Measurements from ENCODE around the gene HMGA1. TPM values are rescaled to one million over a fixed set of nuclear protein-coding genes. Genes with fewer than 3 reads are reported as not detected.
A peak's percentile ranks its signal among the peaks of the same experiment; 100 is the strongest.

HMGA1 gene
- total RNA-seq, 6 donors from 2014 or later = 19.9 to 91.5 (median 58.9) TPM

GRCh38 chr6:34288581-34288980 is 51.9 kb downstream of the HMGA1 start:
- no peak for TF ChIP-seq EP300 (IDR thresholded peaks at IDR 0.05)
- no peak for TF ChIP-seq CTCF (IDR thresholded peaks at IDR 0.05)
- no peak for TF ChIP-seq POLR2AphosphoS5 (IDR thresholded peaks at IDR 0.05)
- no peak for TF ChIP-seq POLR2A (IDR thresholded peaks at IDR 0.05)
- DNase-seq (no peak), ATAC-seq (ENCODE audit: low FRiP score in 2 of 2) (no peak)
- Histone ChIP-seq H3K4me1 (peaks cover 22 to 34% (median 31%) of the 10 kb centered on the region in 4 donors), H3K27ac (peak overlapping the region in 1 of 4 donors; percentile 48), H3K4me3 (no peak overlapping the region), H3K9me3 (no peaks in the 10 kb centered on the region), H3K27me3 (no peaks in the 10 kb centered on the region), H3K36me3 (peaks cover 0 to 32% (median 12%) of the 10 kb centered on the region in 4 donors)
- WGBS, 2 donors = 16 to 34% methylated on average over 5 of the region's 5 CpGs

- ATAC-seq (ENCODE audit: low FRiP score in 2 of 2) = no peak
- no peaks in the 10 kb centered on the region for H3K27me3 ChIP-seq
- TF ChIP-seq POLR2A (IDR thresholded peaks at IDR 0.05) = no peak
- no peak for TF ChIP-seq CTCF (IDR thresholded peaks at IDR 0.05)
- TF ChIP-seq EP300 (IDR thresholded peaks at IDR 0.05) = no peak
- no peak for TF ChIP-seq POLR2AphosphoS5 (IDR thresholded peaks at IDR 0.05)
- H3K36me3 ChIP-seq = peaks cover 0 to 37% (median 16%) of the 10 kb centered on the region in 4 donors
- H3K4me3 ChIP-seq = no peak overlapping the region
- 93 to 98% methylated on average over 11 of the region's 11 CpGs for WGBS, 2 donors
- DNase-seq = no peak
- peaks cover 17 to 30% (median 28%) of the 10 kb centered on the region in 4 donors for H3K4me1 ChIP-seq
- H3K9me3 ChIP-seq = no peaks in the 10 kb centered on the region
- H3K27ac ChIP-seq = peak overlapping the region in 1 of 4 donors; percentile 48
Measured at GRCh38 chr6:34289137-34289536, 52.5 kb downstream of the HMGA1 start.

GRCh38 chr6:34292954-34293353 is 56.3 kb downstream of the HMGA1 start:
- no peak for DNase-seq
- H3K27ac ChIP-seq = no peak overlapping the region
- H3K9me3 ChIP-seq = no peaks in the 10 kb centered on the region
- 95 to 100% methylated on average over 3 of the region's 3 CpGs for WGBS, 2 donors
- H3K4me3 ChIP-seq = no peak overlapping the region
- no peaks in the 10 kb centered on the region for H3K27me3 ChIP-seq
- ATAC-seq (ENCODE audit: low FRiP score in 2 of 2) = no peak
- H3K36me3 ChIP-seq = peaks cover 0 to 30% (median 17%) of the 10 kb centered on the region in 4 donors
- H3K4me1 ChIP-seq = peaks cover 8 to 18% (median 9%) of the 10 kb centered on the region in 4 donors
- TF ChIP-seq EP300 (IDR thresholded peaks at IDR 0.05) (no peak), POLR2A (IDR thresholded peaks at IDR 0.05) (no peak), CTCF (IDR thresholded peaks at IDR 0.05) (no peak), POLR2AphosphoS5 (IDR thresholded peaks at IDR 0.05) (no peak)

GRCh38 chr6:34295721-34296120 is 59.0 kb downstream of the HMGA1 start:
- DNase-seq (no peak), ATAC-seq (ENCODE audit: low FRiP score in 2 of 2) (no peak)
- Histone ChIP-seq H3K27me3 (no peaks in the 10 kb centered on the region), H3K4me1 (peaks cover 0 to 4% (median 1%) of the 10 kb centered on the region in 4 donors), H3K36me3 (peaks cover 0 to 30% (median 17%) of the 10 kb centered on the region in 4 donors), H3K4me3 (no peak overlapping the region), H3K27ac (no peak overlapping the region), H3K9me3 (no peaks in the 10 kb centered on the region)
- WGBS, 2 donors = 53% methylated on average over 3 of the region's 3 CpGs
- TF ChIP-seq EP300 (IDR thresholded peaks at IDR 0.05) (no peak), POLR2AphosphoS5 (IDR thresholded peaks at IDR 0.05) (no peak), POLR2A (IDR thresholded peaks at IDR 0.05) (no peak), CTCF (IDR thresholded peaks at IDR 0.05) (no peak)

Small RNAs within 50 kb of the gene (small RNA-seq; reads per million reads assigned to genes)
- gene MIR6835 = 0 reads per million in 4 donors

Other genes starting within 250 kb of the HMGA1 start
- under 1 TPM in 1 of 6 donors, not detected in 5; 0.24 TPM for gene GRM4, start 90.8 kb upstream of the HMGA1 start, total RNA-seq
- gene SMIM29, start 12.1 kb downstream of the HMGA1 start, total RNA-seq = 10 to 100 TPM; 12.6 to 42.2 (median 34.9) TPM
- gene NUDT3, start 155.8 kb downstream of the HMGA1 start, total RNA-seq = 10 to 100 TPM; 15.1 to 32.7 (median 26.0) TPM
- gene RPS10, start 189.2 kb downstream of the HMGA1 start, total RNA-seq = 1,000 to 10,000 TPM in 4 of 6 donors, 100 to 1,000 TPM in 2; 383 to 1,975 (median 1,074) TPM
- 1 to 10 TPM in 1 of 6 donors, under 1 TPM in 2, not detected in 3; 0.06 to 3.0 (median 0.17) TPM for gene PACSIN1, start 229.2 kb downstream of the HMGA1 start, total RNA-seq

Measured in upper lobe of left lung (tissue), 6 donors.